ENCODE data around the gene MPND.
A peak's percentile ranks its signal among the peaks of the same experiment; 100 is the strongest.

MPND gene

GRCh38 chr19:4350726-4351125 is 7.4 kb downstream of the MPND start:
- no peak for DNase-seq

- DNase-seq = peak; percentile 25
Measured at GRCh38 chr19:4352701-4353121, 9.3 kb downstream of the MPND start.

- no peak for DNase-seq
Measured at GRCh38 chr19:4354282-4354681, 10.9 kb downstream of the MPND start.

- DNase-seq = no peak
Measured at GRCh38 chr19:4354897-4355296, 11.5 kb downstream of the MPND start.

- no peak for DNase-seq
Measured at GRCh38 chr19:4357095-4357797, 13.9 kb downstream of the MPND start.

- DNase-seq = no peak
Measured at GRCh38 chr19:4357921-4358326, 14.6 kb downstream of the MPND start.

- no peak for DNase-seq
Measured at GRCh38 chr19:4358709-4359626, 15.6 kb downstream of the MPND start.

- DNase-seq = no peak
Measured at GRCh38 chr19:4359627-4360000, 16.3 kb downstream of the MPND start.

GRCh38 chr19:4360081-4360569 is 16.8 kb downstream of the MPND start:
- no peak for DNase-seq

- DNase-seq = no peak
Measured at GRCh38 chr19:4360641-4361151, 17.3 kb downstream of the MPND start.

- DNase-seq = no peak
Measured at GRCh38 chr19:4361152-4362046, 18.0 kb downstream of the MPND start.

- no peak for DNase-seq
Measured at GRCh38 chr19:4362101-4362828, 18.9 kb downstream of the MPND start.

GRCh38 chr19:4362831-4363545 is 19.6 kb downstream of the MPND start:
- no peak for DNase-seq

GRCh38 chr19:4363571-4364304 is 20.4 kb downstream of the MPND start:
- DNase-seq = no peak

GRCh38 chr19:4365341-4365740 is 22.0 kb downstream of the MPND start:
- DNase-seq = no peak

GRCh38 chr19:4365791-4366665 is 22.7 kb downstream of the MPND start:
- no peak for DNase-seq

- no peak for DNase-seq
Measured at GRCh38 chr19:4366666-4367335, 23.4 kb downstream of the MPND start.

- no peak for DNase-seq
Measured at GRCh38 chr19:4367336-4367723, 24.0 kb downstream of the MPND start.

GRCh38 chr19:4367781-4368127 is 24.4 kb downstream of the MPND start:
- DNase-seq = no peak

All from NCI-H1092 treated with DMSO at 0.1 percent for 48 hours (cell line).